8988T (cell line): Measurements from ENCODE around the gene FGF4.
"Not testable (repeated sequence)": the region's sequence is repeated elsewhere in the genome, so short reads cannot be mapped to it uniquely, and the experiment has no call there.

ENCODE experiments used
- DNase-seq: peaks from one replicate; pipeline ENCODE4 v3.0.0; 2011

Gene FGF4

GRCh38 chr11:69765498-69765995, 9.6 kb downstream of the FGF4 start:
- no peak for DNase-seq

- not testable (repeated sequence) for DNase-seq
Measured at GRCh38 chr11:69764918-69765317, 10.2 kb downstream of the FGF4 start.

GRCh38 chr11:69760319-69760718, 14.8 kb downstream of the FGF4 start:
- no peak for DNase-seq

- DNase-seq = no peak
Measured at GRCh38 chr11:69752890-69753289, 22.3 kb downstream of the FGF4 start.

GRCh38 chr11:69750875-69751597, 24.1 kb downstream of the FGF4 start:
- no peak for DNase-seq

GRCh38 chr11:69750108-69750850, 24.9 kb downstream of the FGF4 start:
- no peak for DNase-seq

- DNase-seq = no peak
Measured at GRCh38 chr11:69748637-69749036, 26.5 kb downstream of the FGF4 start.

GRCh38 chr11:69746752-69747742, 28.1 kb downstream of the FGF4 start:
- DNase-seq = no peak

- no peak for DNase-seq
Measured at GRCh38 chr11:69746140-69746539, 29.0 kb downstream of the FGF4 start.

- DNase-seq = no peak
Measured at GRCh38 chr11:69745201-69745600, 29.9 kb downstream of the FGF4 start.

- DNase-seq = peak; percentile 52
Measured at GRCh38 chr11:69744435-69744834, 30.7 kb downstream of the FGF4 start.

GRCh38 chr11:69734841-69735240, 40.3 kb downstream of the FGF4 start:
- no peak for DNase-seq

- DNase-seq = no peak
Measured at GRCh38 chr11:69734367-69734766, 40.8 kb downstream of the FGF4 start.

GRCh38 chr11:69732910-69733309, 42.2 kb downstream of the FGF4 start:
- DNase-seq = no peak

GRCh38 chr11:69731110-69731509, 44.0 kb downstream of the FGF4 start:
- DNase-seq = no peak

GRCh38 chr11:69730500-69730899, 44.6 kb downstream of the FGF4 start:
- DNase-seq = no peak

GRCh38 chr11:69729252-69729651, 45.9 kb downstream of the FGF4 start:
- DNase-seq = no peak

- no peak for DNase-seq
Measured at GRCh38 chr11:69727266-69727665, 47.9 kb downstream of the FGF4 start.

GRCh38 chr11:69726481-69726880, 48.7 kb downstream of the FGF4 start:
- DNase-seq = no peak

GRCh38 chr11:69726019-69726418, 49.1 kb downstream of the FGF4 start:
- DNase-seq = peak; percentile 75

GRCh38 chr11:69721745-69722144, 53.4 kb downstream of the FGF4 start:
- DNase-seq = peak; percentile 69

- no peak for DNase-seq
Measured at GRCh38 chr11:69721106-69721505, 54.0 kb downstream of the FGF4 start.
